ENCODE results near the gene ADAMTSL3. TPM values are rescaled to one million over a fixed set of nuclear protein-coding genes. Genes with fewer than 3 reads are reported as not detected.

Gene ADAMTSL3
- total RNA-seq, 4 donors from 2014 or later: 16.6 to 30.0 (median 21.8) TPM

DNA sequence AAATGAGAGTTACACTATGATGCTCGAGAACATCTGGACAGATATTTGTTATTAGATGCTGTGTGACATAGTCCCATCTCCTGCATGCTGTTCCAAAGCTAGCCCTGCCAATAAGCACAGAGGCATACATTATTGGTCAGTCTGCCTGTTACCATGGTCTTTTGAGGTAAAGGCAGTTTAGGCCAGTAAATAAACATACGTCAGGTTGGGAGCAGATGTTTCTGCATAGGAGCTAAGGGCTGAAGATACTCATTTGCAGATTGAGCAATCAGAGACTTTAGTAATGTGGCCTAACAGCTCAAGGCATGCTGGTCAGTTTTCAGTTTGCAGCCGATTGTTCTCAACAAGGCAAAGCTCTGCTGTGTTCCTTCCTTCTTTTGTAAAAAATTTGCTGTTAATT lies 192.9 kb downstream of the ADAMTSL3 start:
- WGBS: 67% methylated on average over 3 of the region's 3 CpGs
- Histone ChIP-seq H3K4me3 (no peak overlapping the region), H3K27me3 (no peaks in the 10 kb centered on the region), H3K9me3 (no peaks in the 10 kb centered on the region), H3K27ac (replicated peaks in 1 of 4) (peak overlapping the region; percentile 55 to 82 (median 74)), H3K4me1 (peaks cover 34 to 90% (median 85%) of the 10 kb centered on the region in 4 donors), H3K36me3 (no peaks in the 10 kb centered on the region)
- no peak for DNase-seq (ENCODE audit: extremely low spot score)
- TF ChIP-seq CTCF (IDR thresholded peaks at IDR 0.05) (no peak), EP300 (IDR thresholded peaks at IDR 0.05) (no peak), POLR2A (IDR thresholded peaks at IDR 0.05; ENCODE audit: low read depth) (no peak), POLR2AphosphoS5 (IDR thresholded peaks at IDR 0.05) (peak; percentile 21 to 25)
- intact Hi-C loops (cut with DNase I): no loop called here

DNA sequence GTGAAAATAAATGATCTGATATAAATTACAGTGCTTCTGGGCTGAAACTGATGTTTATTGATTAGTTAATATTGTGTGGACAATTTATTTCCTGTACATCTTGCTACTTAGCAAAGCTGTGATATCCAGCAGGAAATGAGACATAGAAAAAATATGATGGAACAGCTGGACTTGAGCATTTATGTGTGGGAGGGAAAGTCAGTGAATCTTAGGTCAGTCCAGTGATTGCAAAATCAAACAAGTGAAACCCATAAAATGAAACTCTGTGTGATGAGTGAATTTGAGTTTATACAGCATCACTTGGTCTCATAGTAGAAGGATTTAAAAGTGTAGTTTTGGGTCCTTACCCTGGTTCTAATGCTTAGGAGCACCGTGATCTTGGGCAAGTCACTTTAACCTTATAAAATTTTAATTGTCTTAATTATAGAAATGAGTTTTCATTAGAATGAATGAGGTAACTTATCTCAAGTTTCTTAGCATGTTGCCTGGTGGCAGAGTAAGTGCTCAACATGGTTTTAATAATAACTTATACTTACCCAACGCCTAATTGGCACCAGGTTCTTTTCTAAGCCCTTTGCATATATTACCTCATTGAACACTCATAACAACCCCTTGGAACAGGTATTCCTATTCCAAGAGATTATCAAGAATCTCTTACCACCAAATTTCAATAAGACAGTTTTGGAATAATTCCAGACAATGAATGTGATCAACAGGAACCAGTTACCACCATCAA lies 194.6 kb downstream of the ADAMTSL3 start:
- no peak overlapping the region for H3K4me3 ChIP-seq
- peaks cover 26 to 77% (median 72%) of the 10 kb centered on the region in 4 donors for H3K4me1 ChIP-seq
- peak overlapping the region; percentile 50 to 82 (median 53) for H3K27ac ChIP-seq (replicated peaks in 1 of 4)
- no peak for DNase-seq (ENCODE audit: extremely low spot score)
- no peaks in the 10 kb centered on the region for H3K27me3 ChIP-seq
- no peaks in the 10 kb centered on the region for H3K9me3 ChIP-seq
- WGBS: 60% methylated on average over 2 of the region's 2 CpGs
- H3K36me3 ChIP-seq: no peaks in the 10 kb centered on the region
- intact Hi-C loops (cut with DNase I): no loop called here
- TF ChIP-seq POLR2AphosphoS5 (IDR thresholded peaks at IDR 0.05): peak in 1 of 2 donors; percentile 58
- TF ChIP-seq CTCF (IDR thresholded peaks at IDR 0.05): no peak
- TF ChIP-seq EP300 (IDR thresholded peaks at IDR 0.05): no peak
- no peak for TF ChIP-seq POLR2A (IDR thresholded peaks at IDR 0.05; ENCODE audit: low read depth)

DNA sequence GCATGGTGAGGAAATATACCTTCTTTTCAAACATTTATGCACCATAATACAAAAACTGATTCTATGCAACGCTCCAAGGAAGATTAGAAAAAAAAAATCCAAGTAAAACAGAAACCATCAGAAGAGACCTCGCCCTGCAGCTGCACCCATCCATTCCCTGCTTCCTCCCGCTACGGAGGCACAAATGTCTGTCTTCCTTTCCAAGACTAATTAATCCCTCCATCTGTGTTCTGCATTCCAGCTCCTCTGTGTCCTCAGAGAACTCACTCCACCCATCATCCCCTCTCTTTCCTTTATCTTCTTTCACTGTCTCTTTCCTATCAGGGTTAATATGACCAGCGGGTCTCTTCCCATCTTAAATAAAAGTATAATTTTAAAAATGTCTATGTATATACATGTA lies 196.1 kb downstream of the ADAMTSL3 start:
- intact Hi-C loops (cut with DNase I): no loop called here
- Histone ChIP-seq H3K27me3 (no peaks in the 10 kb centered on the region), H3K9me3 (no peaks in the 10 kb centered on the region), H3K4me1 (peaks cover 15 to 64% (median 60%) of the 10 kb centered on the region in 4 donors), H3K27ac (replicated peaks in 1 of 4) (peak overlapping the region; percentile 21 to 82 (median 48)), H3K36me3 (no peaks in the 10 kb centered on the region), H3K4me3 (no peak overlapping the region)
- no peak for DNase-seq (ENCODE audit: extremely low spot score)
- TF ChIP-seq POLR2AphosphoS5 (IDR thresholded peaks at IDR 0.05) (no peak), CTCF (IDR thresholded peaks at IDR 0.05) (no peak), EP300 (IDR thresholded peaks at IDR 0.05) (no peak), POLR2A (IDR thresholded peaks at IDR 0.05; ENCODE audit: low read depth) (no peak)
- WGBS: 52% methylated on average over 5 of the region's 5 CpGs

- WGBS: 39% methylated on average over 6 of the region's 8 CpGs
- no peak overlapping the region for H3K4me3 ChIP-seq
- peak overlapping the region; percentile 44 to 82 (median 56) for H3K27ac ChIP-seq (replicated peaks in 1 of 4)
- intact Hi-C loops (cut with DNase I): no loop called here
- H3K4me1 ChIP-seq: peaks cover 14 to 64% (median 61%) of the 10 kb centered on the region in 4 donors
- H3K27me3 ChIP-seq: no peaks in the 10 kb centered on the region
- TF ChIP-seq POLR2AphosphoS5 (IDR thresholded peaks at IDR 0.05) (no peak), EP300 (IDR thresholded peaks at IDR 0.05) (no peak), POLR2A (IDR thresholded peaks at IDR 0.05; ENCODE audit: low read depth) (no peak), CTCF (IDR thresholded peaks at IDR 0.05) (no peak)
- no peaks in the 10 kb centered on the region for H3K36me3 ChIP-seq
- no peak for DNase-seq (ENCODE audit: extremely low spot score)
- no peaks in the 10 kb centered on the region for H3K9me3 ChIP-seq
Measured at GRCh38 chr15:83850501-83851245, 196.8 kb downstream of the ADAMTSL3 start.

All from esophagus muscularis mucosa (tissue), 4 donors.